IMR-90 (cell line): Measurements from ENCODE around the gene BANP. TPM values are rescaled to one million over a fixed set of nuclear protein-coding genes. Genes with fewer than 3 reads are reported as not detected.
"Not testable (repeated sequence)": the region's sequence is repeated elsewhere in the genome, so short reads cannot be mapped to it uniquely, and the experiment has no call there.

Experiments used
- ATAC-seq: fragments of 200-7000 bp; cut with Tn5 transposase; 2 replicates; pipeline ENCODE4 v1.9.1; 2020; ENCODE audit warnings: low read depth, mild to moderate bottlenecking, moderate library complexity
- BruUV-seq: library from RNA; stranded (reverse); fragments of 400-500 nt; replicated peaks from 2 replicates; lab custom pipeline; 2021; lab: Mats Ljungman, UMichigan
- CTCF ChIA-PET: fragments of 300-600 bp; formaldehyde crosslinking; extraction: SDS; loops from one replicate; lab custom pipeline; 2021; ENCODE audit warnings: antibody characterized with exemption; lab: Yijun Ruan, JAX
- POLR2A ChIA-PET: fragments of 300-600 bp; sonication (Branson Sonifier 250); formaldehyde crosslinking; loops from one replicate; lab custom pipeline; 2022; ENCODE audit warnings: antibody characterized with exemption; ENCODE audit not compliant: unreplicated experiment; lab: Charles Lee
- DNase-seq: peaks from one replicate; pipeline ENCODE4 v3.0.0; 2013
- H2AFZ ChIP-seq: replicated peaks from 2 replicates; pipeline ENCODE3; 2013; ENCODE audit warnings: low read length, mild to moderate bottlenecking; ENCODE audit not compliant: poor library complexity
- H2AK5ac ChIP-seq: 2 replicates; pipeline ENCODE4 v1.6.1; 2013; ENCODE audit warnings: low read depth, low read length, inconsistent platforms
- H2AK9ac ChIP-seq: replicated peaks from 2 replicates; pipeline ENCODE3; 2013; ENCODE audit warnings: mild to moderate bottlenecking, low read depth, low read length, moderate library complexity; ENCODE audit not compliant: poor library complexity
- H2BK120ac ChIP-seq: 2 replicates; pipeline ENCODE4 v1.6.1; 2013; ENCODE audit warnings: low read depth, low read length, inconsistent platforms
- H2BK15ac ChIP-seq: 3 replicates; pipeline ENCODE4 v1.6.1; 2013; ENCODE audit warnings: low read depth, low read length, inconsistent platforms
- H2BK20ac ChIP-seq: 2 replicates; pipeline ENCODE4 v1.6.1; 2013; ENCODE audit warnings: low read depth, mild to moderate bottlenecking, inconsistent platforms, low read length, moderate library complexity
- H2BK5ac ChIP-seq: 2 replicates; pipeline ENCODE4 v1.6.1; 2013; ENCODE audit warnings: mild to moderate bottlenecking, low read depth, low read length, inconsistent platforms; ENCODE audit not compliant: poor library complexity, severe bottlenecking
- H3K14ac ChIP-seq: replicated peaks from 2 replicates; pipeline ENCODE4 v1.6.1; 2013; ENCODE audit warnings: low read depth, low read length, inconsistent platforms
- H3K18ac ChIP-seq: 2 replicates; pipeline ENCODE4 v1.6.1; 2013; ENCODE audit warnings: low read depth, low read length, control low read depth
- H3K23ac ChIP-seq: 2 replicates; pipeline ENCODE4 v1.6.1; 2013; ENCODE audit warnings: low read depth, low read length, inconsistent platforms
- H3K27ac ChIP-seq: 2 replicates; pipeline ENCODE4 v1.5.1; 2013; ENCODE audit warnings: mild to moderate bottlenecking, control low read depth, low read length; ENCODE audit not compliant: insufficient read depth
- H3K27me3 ChIP-seq: 2 replicates; pipeline ENCODE4 v1.6.1; 2013; ENCODE audit warnings: low read length; ENCODE audit not compliant: control insufficient read depth, insufficient read depth
- H3K36me3 ChIP-seq: 2 replicates; pipeline ENCODE4 v1.6.1; 2013; ENCODE audit warnings: low read length, mixed read lengths; ENCODE audit not compliant: control insufficient read depth, insufficient read depth
- H3K4ac ChIP-seq: 2 replicates; pipeline ENCODE4 v1.6.1; 2013; ENCODE audit warnings: low read depth, low read length, inconsistent platforms
- H3K4me1 ChIP-seq: 2 replicates; pipeline ENCODE4 v1.6.1; 2013; ENCODE audit warnings: low read length, mixed read lengths; ENCODE audit not compliant: control insufficient read depth, insufficient read depth
- H3K4me2 ChIP-seq: 2 replicates; pipeline ENCODE4 v1.6.1; 2013; ENCODE audit warnings: low read depth, mild to moderate bottlenecking, control low read depth, low read length, moderate library complexity
- H3K4me3 ChIP-seq: 2 replicates; pipeline ENCODE4 v1.5.1; 2013; ENCODE audit warnings: low read depth, mild to moderate bottlenecking, control low read depth, low read length, moderate library complexity; ENCODE audit not compliant: insufficient read depth
- H3K56ac ChIP-seq: 2 replicates; pipeline ENCODE4 v1.6.1; 2013; ENCODE audit warnings: low read length, inconsistent platforms; ENCODE audit not compliant: insufficient read depth; ENCODE audit errors: extremely low read depth
- H3K79me1 ChIP-seq, 2 experiments: 2 replicates each; pipeline ENCODE4 v1.6.1; 2013; ENCODE audit warnings: low read length in 2 of 2, inconsistent platforms in 1 of 2, low read depth in 1 of 2
- H3K9ac ChIP-seq: 2 replicates; pipeline ENCODE4 v1.6.1; 2013; ENCODE audit warnings: low read depth, low read length, control low read depth
- H3K9me1 ChIP-seq: 2 replicates; pipeline ENCODE4 v1.6.1; 2013; ENCODE audit warnings: low read length, inconsistent platforms; ENCODE audit not compliant: insufficient read depth
- H3K9me3 ChIP-seq: 2 replicates; pipeline ENCODE4 v1.6.1; 2013; ENCODE audit warnings: low read length; ENCODE audit not compliant: control insufficient read depth, insufficient read depth
- H4K20me1 ChIP-seq: 2 replicates; pipeline ENCODE4 v1.6.1; 2013; ENCODE audit warnings: low read length, inconsistent platforms; ENCODE audit not compliant: insufficient read depth
- H4K5ac ChIP-seq: 2 replicates; pipeline ENCODE4 v1.6.1; 2013; ENCODE audit warnings: mild to moderate bottlenecking, low read depth, low read length, control low read depth
- H4K8ac ChIP-seq, 2 experiments: 2 replicates each; pipeline ENCODE4 v1.6.1; 2013; ENCODE audit warnings: low read depth in 2 of 2, low read length in 2 of 2, control low read depth in 1 of 2, inconsistent platforms in 1 of 2
- H4K91ac ChIP-seq: 2 replicates; pipeline ENCODE4 v1.6.1; 2013; ENCODE audit warnings: low read depth, low read length, inconsistent platforms; ENCODE audit not compliant: insufficient read depth
- CHD1 ChIP-seq: IDR thresholded peaks from 2 replicates; pipeline ENCODE4 v1.6.1; 2012; ENCODE audit warnings: low read depth, low read length, improper control_type of control experiment
- MAZ ChIP-seq: IDR thresholded peaks from 2 replicates; pipeline ENCODE4 v1.6.1; 2012; ENCODE audit warnings: low read depth, mild to moderate bottlenecking, low read length, improper control_type of control experiment, moderate library complexity, borderline replicate concordance
- POLR2A ChIP-seq: IDR thresholded peaks from 2 replicates; pipeline ENCODE4 v1.6.1; 2012; ENCODE audit warnings: mild to moderate bottlenecking, low read depth, low read length
- RAD21 ChIP-seq: IDR thresholded peaks from 2 replicates; pipeline ENCODE4 v1.6.1; 2012; ENCODE audit warnings: low read length, improper control_type of control experiment
- SMC3 ChIP-seq: fragments of 150-350 bp; IDR thresholded peaks from 2 replicates; pipeline ENCODE4 v1.6.1; 2016; ENCODE audit warnings: low read depth, mild to moderate bottlenecking, antibody characterized with exemption, low read length, moderate library complexity
- WGBS, 2 experiments: methylation state at CpG; one replicate each; pipeline versions ENCODE4 v1.1.5 to v1.1.7; 2013; ENCODE audit warnings: missing lambda C conversion rate in 2 of 2; ENCODE audit not compliant: insufficient read length in 1 of 2; ENCODE audit errors: extremely low coverage in 2 of 2; 5-methylcytosine and 5-hydroxymethylcytosine counted together
- dilution Hi-C: fragments of 300-500 bp; cut with HindIII; formaldehyde crosslinking; loops from one replicate; pipeline ENCODE4 v1.14.3; 2018; ENCODE audit warnings: low sequenced_read_pairs; ENCODE audit not compliant: unreplicated experiment
- in situ Hi-C: fragments of 300-500 bp; cut with MboI; formaldehyde crosslinking; loops from 3 replicates; pipeline ENCODE4 v1.14.3; 2019; ENCODE audit warnings: low sequenced_read_pairs, inconsistent platforms, mixed read lengths
- intact Hi-C: fragments of 100-400 bp; cut with micrococcal nuclease; formaldehyde crosslinking; loops from 2 replicates; pipeline ENCODE4 v1.10.0; 2022
- polyA plus RNA-seq, 3 experiments: library from polyadenylated mRNA; depleted of rRNA; stranded (reverse); fragments of >200 nt; gene quantifications; 2 replicates each; pipeline ENCODE4 v1.2.3, GENCODE V29; 2012; ENCODE audit warnings: low replicate concordance in 1 of 3
- total RNA-seq: library from RNA; depleted of rRNA; stranded (reverse); fragments of >200 nt; gene quantifications from 2 replicates; pipeline ENCODE4 v1.2.3, GENCODE V29; 2012
- TF ChIP-seq, protein P1 (sequence below): fragments of 150-350 bp; IDR thresholded peaks from 2 replicates; pipeline ENCODE4 v1.6.1; 2016; ENCODE audit warnings: low read depth, mild to moderate bottlenecking, low read length, moderate library complexity, borderline replicate concordance

The BANP gene
- total and polyA plus RNA-seq, 2 of the 4 experiments (the other 2 are of a cell fraction): 17.4 to 17.9 TPM

DNA sequence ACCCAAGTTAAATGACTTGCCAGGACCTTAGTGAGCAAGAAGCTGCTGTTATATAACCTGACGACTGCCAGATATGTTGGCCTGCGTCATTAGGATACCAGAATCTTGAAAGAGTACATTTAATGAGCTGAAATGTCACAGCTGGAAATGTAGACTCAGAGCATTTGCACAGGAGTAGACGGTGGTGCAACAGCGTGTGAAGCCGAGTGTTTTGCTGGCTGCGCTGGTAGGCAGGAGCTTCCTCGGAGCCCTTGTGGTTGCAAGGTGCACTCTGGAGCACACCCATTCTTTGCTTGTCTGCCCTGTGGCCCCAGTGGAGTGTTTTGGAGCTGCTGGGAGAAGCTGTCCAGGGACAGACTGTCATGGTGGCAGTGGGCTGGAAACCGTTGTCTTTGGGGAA, 79.3 kb downstream of the BANP start:
- Histone ChIP-seq H3K9me1 (no peaks in the 10 kb centered on the region), H3K27ac (no peak overlapping the region), H2BK5ac (no peak overlapping the region), H3K9me3 (no peaks in the 10 kb centered on the region), H2AK5ac (no peak overlapping the region), H3K4me2 (no peak overlapping the region), H3K79me1 (peaks cover 3 to 4% of the 10 kb centered on the region in 2 experiments; a peak in 3 of 4 replicates), H2BK15ac (no peak overlapping the region), H3K4me1 (peaks cover 6% of the 10 kb centered on the region; the same call in 1 of the 2 replicates), H2BK120ac (no peak overlapping the region), H3K18ac (no peak overlapping the region), H4K91ac (no peak overlapping the region), H4K20me1 (no peaks in the 10 kb centered on the region), H3K27me3 (no peaks in the 10 kb centered on the region), H3K36me3 (peaks cover 16% of the 10 kb centered on the region; the same call in 1 of the 2 replicates), H2BK20ac (no peak overlapping the region), H3K4me3 (no peak overlapping the region), H4K8ac (no peak overlapping the region), H2AK9ac (no peak overlapping the region), H3K56ac (no peak overlapping the region), H2AFZ (no peak overlapping the region), H4K5ac (no peak overlapping the region), H3K4ac (no peak overlapping the region), H3K9ac (no peak overlapping the region), H3K14ac (no peak overlapping the region), H3K23ac (no peak overlapping the region)
- in situ Hi-C loops (no loop called here), dilution Hi-C loops (no loop called here), intact Hi-C loops (no loop called here)
- DNase-seq (no peak), ATAC-seq (no peak)
- ChIA-PET CTCF (no interaction called here), POLR2A (no interaction called here)
- no peak for TF ChIP-seq RAD21
- no peak for TF ChIP-seq POLR2A
- no peak for TF ChIP-seq SMC3
- TF ChIP-seq MAZ: no peak
- TF ChIP-seq, protein P1, sequence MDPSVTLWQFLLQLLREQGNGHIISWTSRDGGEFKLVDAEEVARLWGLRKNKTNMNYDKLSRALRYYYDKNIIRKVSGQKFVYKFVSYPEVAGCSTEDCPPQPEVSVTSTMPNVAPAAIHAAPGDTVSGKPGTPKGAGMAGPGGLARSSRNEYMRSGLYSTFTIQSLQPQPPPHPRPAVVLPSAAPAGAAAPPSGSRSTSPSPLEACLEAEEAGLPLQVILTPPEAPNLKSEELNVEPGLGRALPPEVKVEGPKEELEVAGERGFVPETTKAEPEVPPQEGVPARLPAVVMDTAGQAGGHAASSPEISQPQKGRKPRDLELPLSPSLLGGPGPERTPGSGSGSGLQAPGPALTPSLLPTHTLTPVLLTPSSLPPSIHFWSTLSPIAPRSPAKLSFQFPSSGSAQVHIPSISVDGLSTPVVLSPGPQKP: no peak
- no peak for TF ChIP-seq CHD1
- BruUV-seq: no TSS peak
- WGBS, 2 experiments: 100% methylated on average over 2 of the region's 8 CpGs; no CpG with 5 or more reads in 1 of the 2 experiments

DNA sequence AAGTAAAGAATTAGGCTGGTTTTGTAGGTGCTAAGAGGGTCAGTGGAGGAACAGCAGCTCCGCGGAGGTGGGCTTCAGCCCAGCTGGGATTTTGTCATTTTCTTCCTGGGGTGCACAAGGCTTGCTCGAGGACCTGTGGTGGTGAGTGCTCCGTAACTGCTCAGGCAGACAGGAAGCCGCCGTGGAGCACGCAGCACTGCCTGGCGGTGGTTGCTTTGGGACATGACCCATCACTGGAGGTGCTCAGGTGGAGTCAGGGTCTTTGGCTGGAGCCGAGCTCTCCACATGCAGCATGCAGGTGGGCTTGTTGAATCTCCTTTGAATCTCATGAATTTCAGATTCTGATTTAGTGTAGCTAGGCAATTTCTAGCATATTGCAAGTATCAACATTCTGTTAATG, 79.7 kb downstream of the BANP start:
- not testable (repeated sequence) for H2BK20ac ChIP-seq

More for the DNA sequence above, 79.7 kb downstream of the BANP start:
- in situ Hi-C loops, H3K9me1 ChIP-seq, intact Hi-C loops, H4K8ac ChIP-seq, H3K9me3 ChIP-seq, H3K14ac ChIP-seq, H2AK9ac ChIP-seq, H3K4ac ChIP-seq, H3K79me1 ChIP-seq, H2BK15ac ChIP-seq, H2AK5ac ChIP-seq, H3K9ac ChIP-seq, H4K91ac ChIP-seq, H3K27ac ChIP-seq, H3K4me1 ChIP-seq, POLR2A ChIA-PET, H3K56ac ChIP-seq, H3K18ac ChIP-seq, H3K23ac ChIP-seq, H4K20me1 ChIP-seq, H2AFZ ChIP-seq, DNase-seq, ATAC-seq, H3K27me3 ChIP-seq, dilution Hi-C loops, BruUV-seq, H2BK5ac ChIP-seq, H4K5ac ChIP-seq, CTCF ChIA-PET, H3K4me3 ChIP-seq, H2BK120ac ChIP-seq, H3K4me2 ChIP-seq: not testable (repeated sequence)
- peaks cover 19% of the 10 kb centered on the region; the same call in 1 of the 2 replicates for H3K36me3 ChIP-seq
- WGBS, 2 experiments: no CpG with 5 or more reads among the region's 9 CpGs
